Measurements from ENCODE around the gene UBA7.
"Not testable (repeated sequence)": the region's sequence is repeated elsewhere in the genome, so short reads cannot be mapped to it uniquely, and the experiment has no call there.

The UBA7 gene

DNA sequence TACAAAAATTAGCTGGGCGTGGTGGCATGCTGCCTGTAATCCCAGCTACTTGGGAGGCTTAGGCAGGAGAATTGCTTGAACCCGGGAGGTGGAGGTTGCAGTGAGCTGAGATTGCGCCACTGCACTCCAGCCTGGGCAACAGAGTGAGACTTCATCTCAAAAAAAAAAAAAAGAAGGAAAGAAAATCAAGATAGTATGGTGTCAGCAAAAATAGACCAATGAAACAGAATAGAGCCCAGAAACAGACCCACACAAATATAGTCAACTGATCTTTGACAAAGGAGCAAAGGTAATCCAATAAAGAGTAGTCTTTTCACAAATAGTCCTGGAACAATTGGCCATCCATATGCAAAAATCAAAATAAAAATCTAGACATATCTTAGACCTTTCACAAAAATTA lies 9.4 kb upstream of the UBA7 start:
- not testable (repeated sequence) for H3K27ac Mint-ChIP-seq; H3K9me3 Mint-ChIP-seq; H3K4me1 Mint-ChIP-seq (ENCODE audit: low read depth); H3K27me3 Mint-ChIP-seq; DNase-seq; H3K36me3 Mint-ChIP-seq (ENCODE audit: low read depth); H3K4me3 Mint-ChIP-seq

DNA sequence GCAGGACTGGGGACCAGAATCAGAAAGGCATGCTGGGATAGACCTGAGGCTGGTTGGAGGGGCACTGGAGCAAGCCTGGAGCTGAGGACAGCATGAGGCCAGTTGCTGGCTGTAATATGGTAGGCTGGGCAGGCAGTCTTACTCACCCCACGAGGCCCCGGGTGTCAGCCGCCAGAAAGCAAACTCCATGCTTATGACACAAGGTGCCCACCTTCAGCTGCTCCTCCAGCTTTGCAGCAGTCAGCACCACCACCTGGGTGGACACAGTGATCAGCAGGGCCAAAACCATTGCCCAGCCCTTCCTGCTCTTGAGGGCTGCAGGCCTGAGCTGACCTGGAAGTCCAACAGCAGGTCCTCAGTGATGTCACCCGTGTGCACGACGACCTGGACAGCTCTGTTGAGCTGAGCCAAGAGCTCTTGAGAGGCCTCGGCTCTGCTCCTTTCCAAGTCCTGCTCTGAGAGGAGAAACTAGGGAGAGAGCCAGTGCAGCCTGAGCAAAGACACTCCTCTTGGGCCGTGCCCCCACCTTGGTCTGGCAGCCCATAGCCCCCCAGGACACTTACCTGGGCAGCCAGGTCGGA lies 747 bp downstream of the UBA7 start:
- no peaks in the 10 kb centered on the region for H3K27me3 Mint-ChIP-seq
- H3K27ac Mint-ChIP-seq: peak overlapping the region; percentile 97
- peaks cover 28% of the 10 kb centered on the region for H3K36me3 Mint-ChIP-seq (ENCODE audit: low read depth)
- DNase-seq: peak; percentile 40
- H3K4me1 Mint-ChIP-seq (ENCODE audit: low read depth): peaks cover 39% of the 10 kb centered on the region
- peak overlapping the region; percentile 89 for H3K4me3 Mint-ChIP-seq
- no peaks in the 10 kb centered on the region for H3K9me3 Mint-ChIP-seq

DNA sequence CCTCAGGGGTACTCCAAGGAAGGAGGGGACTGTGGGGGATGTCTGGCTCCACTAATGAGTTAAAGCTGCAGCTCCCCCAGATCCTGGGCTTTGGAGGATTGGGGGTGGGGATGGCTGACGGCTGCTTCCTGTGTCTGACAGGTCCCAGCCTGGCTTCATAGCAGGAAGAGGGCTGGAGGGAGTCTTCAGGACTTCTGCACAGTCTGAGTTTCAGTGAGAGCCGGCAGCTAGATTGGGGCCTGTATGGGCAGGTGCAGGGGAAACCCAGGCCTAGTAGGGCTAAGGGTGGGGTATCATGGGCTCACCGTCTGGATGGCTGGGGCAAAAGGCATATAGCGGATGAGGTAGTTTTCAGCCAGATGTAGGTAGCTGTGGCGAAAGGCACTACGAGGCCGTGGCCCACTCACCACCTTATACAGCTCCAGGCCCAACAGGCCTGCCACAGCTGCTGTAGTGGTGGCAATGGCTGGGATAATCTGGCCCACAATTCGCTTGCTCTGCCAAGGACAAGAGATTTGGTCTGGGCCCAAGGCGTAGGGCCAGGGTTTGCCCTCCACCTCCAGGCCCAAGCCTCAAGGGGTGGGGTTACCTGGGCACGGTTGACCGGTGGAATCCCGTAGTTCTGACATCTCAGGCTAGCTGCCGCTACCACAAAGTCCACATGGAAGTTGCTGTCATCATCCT lies 6.2 kb downstream of the UBA7 start:
- H3K27ac Mint-ChIP-seq: peak overlapping the region; percentile 65
- no peaks in the 10 kb centered on the region for H3K27me3 Mint-ChIP-seq
- no peak for DNase-seq
- H3K4me3 Mint-ChIP-seq: no peak overlapping the region
- H3K9me3 Mint-ChIP-seq: no peaks in the 10 kb centered on the region
- H3K36me3 Mint-ChIP-seq (ENCODE audit: low read depth): peaks cover 27% of the 10 kb centered on the region
- H3K4me1 Mint-ChIP-seq (ENCODE audit: low read depth): peaks cover 60% of the 10 kb centered on the region

DNA sequence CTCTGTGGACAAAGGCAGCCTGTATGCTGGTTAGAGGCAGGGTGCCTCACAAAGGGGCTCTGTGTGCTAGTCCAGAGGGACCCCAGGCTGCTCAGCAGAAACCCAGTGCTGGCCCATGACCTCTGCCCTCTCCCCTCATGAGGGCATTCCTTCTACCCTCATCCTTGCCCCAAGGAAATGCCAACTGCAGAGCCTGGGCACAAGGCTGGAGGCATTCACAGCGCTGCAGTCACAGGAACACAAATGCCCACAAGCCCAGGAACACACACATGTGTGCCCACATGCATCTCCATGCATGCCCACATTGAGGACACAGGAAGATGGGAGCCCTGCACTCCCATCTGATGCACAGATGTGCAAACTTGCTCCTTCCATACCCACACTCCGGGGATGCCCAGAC lies 6.9 kb downstream of the UBA7 start:
- H3K27ac Mint-ChIP-seq: peak overlapping the region; percentile 77
- H3K27me3 Mint-ChIP-seq: peaks cover 2% of the 10 kb centered on the region
- no peak for DNase-seq
- peaks cover 23% of the 10 kb centered on the region for H3K36me3 Mint-ChIP-seq (ENCODE audit: low read depth)
- H3K4me3 Mint-ChIP-seq: no peak overlapping the region
- H3K4me1 Mint-ChIP-seq (ENCODE audit: low read depth): peaks cover 58% of the 10 kb centered on the region
- H3K9me3 Mint-ChIP-seq: no peaks in the 10 kb centered on the region

DNA sequence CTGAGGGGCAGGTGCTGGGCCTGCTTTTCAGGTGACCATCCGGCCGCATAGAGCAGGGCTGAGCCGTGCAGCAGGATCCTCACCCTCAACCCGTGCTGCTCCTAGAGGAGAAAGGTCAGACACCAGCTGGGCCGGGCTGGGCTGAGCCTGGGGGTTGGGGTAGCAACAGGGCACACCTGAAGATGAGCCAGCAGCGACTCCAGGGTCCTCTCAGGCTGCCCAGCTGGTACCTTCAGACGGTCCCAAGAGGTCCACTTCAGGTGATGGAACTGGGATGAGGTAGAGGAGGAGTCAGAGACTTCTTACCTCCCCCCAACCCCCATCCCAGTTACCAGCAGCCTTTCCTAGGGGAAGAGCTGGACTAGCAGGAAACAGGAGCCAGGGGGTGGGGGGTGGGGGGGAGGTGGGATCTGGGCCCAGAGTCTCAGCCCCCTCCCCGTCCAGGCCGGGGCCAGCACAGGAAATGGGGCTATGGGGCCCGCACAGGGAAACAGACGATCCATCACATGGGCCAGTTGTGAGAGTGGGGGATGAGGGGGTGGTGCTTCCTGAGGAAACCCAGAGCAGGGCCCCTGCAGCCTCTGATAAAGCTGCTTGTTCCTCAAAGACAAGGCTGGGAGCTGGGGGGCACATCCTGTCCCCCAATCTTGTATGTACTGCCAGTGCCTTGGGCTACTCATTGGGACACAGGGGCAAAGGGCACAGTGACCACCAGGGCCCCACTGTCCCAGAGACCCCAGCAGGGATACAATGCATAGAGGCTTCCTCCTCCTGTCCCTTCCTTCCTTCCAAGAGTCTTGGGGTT lies 7.7 kb downstream of the UBA7 start:
- H3K27ac Mint-ChIP-seq: peak overlapping the region; percentile 77
- H3K9me3 Mint-ChIP-seq: no peaks in the 10 kb centered on the region
- H3K27me3 Mint-ChIP-seq: peaks cover 2% of the 10 kb centered on the region
- DNase-seq: no peak
- H3K36me3 Mint-ChIP-seq (ENCODE audit: low read depth): peaks cover 16% of the 10 kb centered on the region
- H3K4me1 Mint-ChIP-seq (ENCODE audit: low read depth): peaks cover 53% of the 10 kb centered on the region
- H3K4me3 Mint-ChIP-seq: no peak overlapping the region

DNA sequence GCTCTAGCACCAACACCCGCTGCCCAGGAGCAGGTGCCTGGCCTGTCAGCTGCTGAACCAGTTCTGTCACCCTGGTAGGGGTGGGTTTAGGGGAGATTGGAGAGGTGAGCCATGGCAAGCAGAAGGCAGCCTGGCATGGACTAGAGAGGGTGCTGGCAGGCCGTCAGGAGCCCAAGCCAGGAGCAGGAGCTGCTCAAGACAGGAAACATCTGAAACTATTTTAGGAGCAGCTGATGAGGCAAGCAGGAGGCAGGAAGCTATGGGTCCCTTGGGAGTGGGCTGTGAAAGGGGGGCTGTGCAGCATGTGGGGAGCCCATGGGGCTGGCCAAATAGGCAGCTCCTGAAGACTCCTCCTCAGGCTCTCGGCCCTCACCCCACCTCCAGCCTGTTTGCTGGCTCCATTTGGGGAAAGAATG lies 8.4 kb downstream of the UBA7 start:
- no peak for DNase-seq
- Mint-ChIP-seq H3K4me3 (no peak overlapping the region), H3K36me3 (ENCODE audit: low read depth) (peaks cover 11% of the 10 kb centered on the region), H3K9me3 (no peaks in the 10 kb centered on the region), H3K4me1 (ENCODE audit: low read depth) (peaks cover 53% of the 10 kb centered on the region), H3K27me3 (peaks cover 2% of the 10 kb centered on the region), H3K27ac (peak overlapping the region; percentile 26)

DNA sequence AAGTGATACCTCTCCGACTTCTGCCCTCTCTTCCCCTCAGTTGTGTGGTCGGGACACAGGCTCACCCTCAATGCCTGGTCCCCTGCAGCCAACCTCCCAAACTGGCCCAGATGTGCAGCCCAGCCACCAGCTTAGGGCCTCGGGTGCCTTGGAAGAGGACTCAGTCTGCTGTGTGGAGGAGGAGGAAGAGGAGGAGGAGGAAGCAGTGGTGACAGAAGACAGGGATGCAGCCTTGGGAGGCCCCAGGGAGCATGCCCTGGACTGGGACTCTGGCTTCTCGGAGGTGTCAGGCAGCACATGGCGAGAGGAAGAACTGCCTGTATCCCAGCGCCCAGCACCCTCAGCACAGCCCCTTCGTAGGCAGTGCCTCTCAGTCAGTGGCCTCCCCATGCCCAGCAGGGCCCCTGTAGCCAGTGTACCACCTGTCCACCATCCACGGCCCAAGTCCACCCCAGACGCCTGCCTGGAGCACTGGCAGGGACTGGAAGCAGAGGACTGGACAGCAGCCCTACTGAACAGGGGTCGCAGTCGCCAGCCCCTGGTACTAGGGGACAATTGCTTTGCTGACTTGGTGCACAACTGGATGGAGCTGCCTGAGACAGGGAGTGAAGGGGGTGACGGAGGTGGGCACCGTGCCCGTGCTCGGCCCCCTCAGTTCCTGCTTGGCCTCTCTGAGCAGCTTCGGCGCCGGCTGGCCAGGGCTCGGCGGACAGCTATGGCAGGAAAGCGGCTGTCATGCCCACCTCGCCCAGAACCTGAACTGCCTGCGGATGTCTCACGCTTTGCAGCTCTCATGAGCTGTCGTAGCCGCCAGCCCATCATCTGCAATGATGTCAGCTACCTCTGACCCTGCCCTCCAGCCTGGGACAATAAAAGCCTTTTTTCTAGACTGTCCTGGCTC lies 9.4 kb downstream of the UBA7 start:
- H3K9me3 Mint-ChIP-seq: no peaks in the 10 kb centered on the region
- peaks cover 53% of the 10 kb centered on the region for H3K4me1 Mint-ChIP-seq (ENCODE audit: low read depth)
- peaks cover 2% of the 10 kb centered on the region for H3K27me3 Mint-ChIP-seq
- H3K36me3 Mint-ChIP-seq (ENCODE audit: low read depth): peaks cover 4% of the 10 kb centered on the region
- no peak for DNase-seq
- peak overlapping the region; percentile 89 for H3K4me3 Mint-ChIP-seq
- H3K27ac Mint-ChIP-seq: no peak overlapping the region

DNA sequence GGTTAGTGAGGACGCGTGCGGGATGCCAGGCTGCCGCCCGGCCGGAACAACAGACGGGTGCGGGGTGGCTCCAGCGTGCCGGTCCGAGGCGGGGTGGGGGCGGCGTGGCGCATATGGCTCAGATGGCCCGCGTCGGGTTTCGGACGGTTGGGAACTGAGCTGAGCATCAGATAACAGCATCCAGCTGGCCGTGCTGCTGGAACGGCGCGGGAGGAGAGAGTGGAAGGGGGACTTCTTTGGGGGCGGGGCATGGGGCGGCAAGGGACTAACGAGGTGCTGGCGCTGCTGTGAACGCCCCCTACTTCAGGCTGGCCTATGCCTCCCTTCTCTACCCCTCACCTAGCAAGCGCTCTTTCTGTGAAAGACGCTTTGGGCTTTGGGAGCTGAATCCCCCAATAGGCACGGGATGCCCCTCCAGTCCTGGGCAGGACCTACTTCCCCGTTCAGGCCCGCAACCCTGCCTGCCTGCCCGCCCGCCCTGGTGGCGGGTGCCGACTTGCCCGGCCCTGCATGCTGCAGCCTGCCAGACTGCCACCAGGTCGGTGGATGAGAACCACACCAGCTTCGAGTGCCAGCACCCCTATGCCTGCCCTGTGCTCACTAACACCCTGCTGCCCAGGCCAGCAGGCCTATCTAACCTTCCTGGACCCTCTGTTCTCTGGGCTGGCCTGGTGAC lies 10.2 kb downstream of the UBA7 start:
- H3K27ac Mint-ChIP-seq: no peak overlapping the region
- H3K4me3 Mint-ChIP-seq: peak overlapping the region; percentile 89
- H3K36me3 Mint-ChIP-seq (ENCODE audit: low read depth): peaks cover 1% of the 10 kb centered on the region
- no peaks in the 10 kb centered on the region for H3K9me3 Mint-ChIP-seq
- peak; percentile 72 for DNase-seq
- H3K4me1 Mint-ChIP-seq (ENCODE audit: low read depth): peaks cover 53% of the 10 kb centered on the region
- H3K27me3 Mint-ChIP-seq: peaks cover 2% of the 10 kb centered on the region

DNA sequence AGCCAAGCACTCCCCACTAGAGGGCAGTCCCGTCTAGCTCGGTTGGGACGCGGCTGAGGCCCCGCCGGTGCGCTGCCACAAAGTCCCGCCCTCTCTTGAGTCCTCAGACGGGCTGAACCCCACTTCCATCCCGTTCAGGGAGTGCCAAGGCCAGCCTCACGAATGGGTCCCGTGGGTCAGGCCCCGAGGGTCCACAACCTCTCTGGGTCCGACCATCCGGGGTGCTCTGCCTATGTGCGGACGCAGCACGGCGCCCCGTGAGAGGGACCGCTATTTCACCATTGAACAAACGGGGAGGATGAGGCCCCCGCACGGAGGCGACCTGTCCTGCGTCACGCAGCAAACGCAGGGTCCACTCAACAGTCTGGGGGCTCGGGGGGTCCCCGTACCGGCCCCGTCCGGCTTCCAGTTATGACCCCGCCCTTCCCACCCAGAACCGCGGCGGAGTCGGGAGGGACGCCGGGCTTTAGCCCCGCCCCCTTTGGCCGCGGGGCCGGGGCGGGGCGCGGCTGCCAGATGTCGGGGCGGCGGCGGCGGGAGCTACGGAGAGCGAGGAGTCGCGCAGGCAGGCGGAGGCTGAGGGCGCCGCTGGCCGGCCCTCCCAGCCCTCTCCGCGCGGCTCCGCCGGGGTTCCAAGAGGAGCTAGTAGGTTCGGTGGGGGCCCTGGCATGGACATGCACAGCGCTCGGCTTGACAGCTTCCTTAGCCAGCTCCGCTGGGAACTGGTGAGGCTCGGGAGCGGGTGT lies 10.9 kb downstream of the UBA7 start, which contains the start of gene INKA1:
TSS of gene INKA1 (plus strand) at position 543 of the 746 bp plus-strand sequence. CDS start at position 675, 132 bp downstream.
- Mint-ChIP-seq H3K9me3 (no peaks in the 10 kb centered on the region), H3K4me3 (peak within 1 kb of the TSS; percentile 89), H3K27me3 (peaks cover 2% of the 10 kb centered on the region), H3K4me1 (ENCODE audit: low read depth) (peaks cover 46% of the 10 kb centered on the region), H3K27ac (peak within 1 kb of the TSS; percentile 94), H3K36me3 (ENCODE audit: low read depth) (peaks cover 1% of the 10 kb centered on the region)
- DNase-seq: peak; percentile 91

DNA sequence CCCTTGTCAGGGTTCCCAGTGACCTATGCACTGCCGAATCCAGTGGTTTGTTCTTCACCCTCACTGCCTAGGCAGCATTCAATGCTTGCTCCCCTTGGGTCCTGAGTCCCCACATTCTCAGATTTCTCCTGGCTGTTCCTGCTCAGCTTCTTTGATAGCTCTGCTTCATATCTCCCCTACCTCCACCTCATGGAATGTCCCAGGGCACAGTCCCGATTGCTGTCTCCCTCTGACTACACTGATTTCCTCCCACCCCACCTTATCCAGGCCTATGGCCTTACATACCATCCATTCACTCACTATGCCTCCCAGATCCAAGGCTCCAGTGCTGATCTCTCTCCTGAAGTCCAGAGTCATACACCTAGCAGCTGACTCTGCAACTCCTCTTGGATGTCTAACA lies 12.6 kb downstream of the UBA7 start:
- H3K36me3 Mint-ChIP-seq (ENCODE audit: low read depth): peaks cover 1% of the 10 kb centered on the region
- no peak overlapping the region for H3K4me3 Mint-ChIP-seq
- H3K27me3 Mint-ChIP-seq: peaks cover 2% of the 10 kb centered on the region
- no peak overlapping the region for H3K27ac Mint-ChIP-seq
- DNase-seq: no peak
- H3K9me3 Mint-ChIP-seq: no peaks in the 10 kb centered on the region
- peaks cover 28% of the 10 kb centered on the region for H3K4me1 Mint-ChIP-seq (ENCODE audit: low read depth)

DNA sequence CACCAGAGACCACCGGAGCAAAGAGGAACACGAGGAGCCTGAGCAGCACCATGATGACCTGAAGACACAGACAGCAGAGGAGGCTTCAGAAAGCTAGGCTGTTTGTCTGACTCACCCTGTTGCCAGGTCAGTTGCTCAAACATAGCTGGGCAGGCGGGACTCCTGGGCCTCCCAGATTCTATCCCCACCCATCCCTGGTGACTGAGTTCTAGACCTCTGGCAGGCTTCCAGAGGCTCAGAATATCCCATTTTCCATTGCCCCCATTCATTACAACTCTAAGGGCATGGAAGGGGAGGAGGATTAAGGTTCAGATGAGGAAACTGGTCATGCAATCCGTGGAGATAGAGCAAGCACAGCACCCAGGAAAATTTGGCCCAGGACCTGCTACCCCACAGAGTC lies 14.0 kb downstream of the UBA7 start, which contains the start of gene CDHR4:
TSS of gene CDHR4 (minus strand) at position 113 of the 400 bp plus-strand sequence. CDS start at position 52, 61 bp downstream.
- H3K9me3 Mint-ChIP-seq: no peaks in the 10 kb centered on the region
- H3K27me3 Mint-ChIP-seq: peaks cover 2% of the 10 kb centered on the region
- peaks cover 15% of the 10 kb centered on the region for H3K4me1 Mint-ChIP-seq (ENCODE audit: low read depth)
- no peak for DNase-seq
- no peak within 1 kb of the TSS for H3K4me3 Mint-ChIP-seq
- H3K36me3 Mint-ChIP-seq (ENCODE audit: low read depth): peaks cover 1% of the 10 kb centered on the region
- no peak within 1 kb of the TSS for H3K27ac Mint-ChIP-seq

DNA sequence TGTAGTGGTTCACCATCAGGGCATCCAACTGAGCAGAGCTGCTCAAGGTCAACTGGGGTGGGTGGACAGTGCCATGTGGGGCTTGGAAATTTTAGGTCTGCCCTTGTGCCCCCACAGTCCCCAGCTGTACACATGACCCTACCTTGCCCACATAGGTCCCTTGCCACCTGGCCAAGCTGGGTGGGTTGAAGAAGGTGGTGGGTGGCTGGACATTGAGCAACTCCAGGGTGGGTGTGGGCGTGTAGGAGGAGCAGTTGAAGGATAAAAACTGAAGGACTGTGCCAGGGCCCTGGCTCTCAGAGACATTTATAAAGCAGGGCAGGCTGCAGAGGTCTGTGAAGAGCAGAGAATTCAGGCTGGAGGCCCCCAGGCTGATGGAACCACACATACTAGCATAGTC lies 14.6 kb downstream of the UBA7 start:
- H3K27me3 Mint-ChIP-seq: peaks cover 2% of the 10 kb centered on the region
- peaks cover 11% of the 10 kb centered on the region for H3K4me1 Mint-ChIP-seq (ENCODE audit: low read depth)
- no peak for DNase-seq
- H3K36me3 Mint-ChIP-seq (ENCODE audit: low read depth): peaks cover 1% of the 10 kb centered on the region
- H3K4me3 Mint-ChIP-seq: no peak overlapping the region
- no peaks in the 10 kb centered on the region for H3K9me3 Mint-ChIP-seq
- no peak overlapping the region for H3K27ac Mint-ChIP-seq

Data from activated T-cell treated with anti-CD3 and anti-CD28 coated beads, Interleukin-2, amount 50 U/mL, for 24 hours (primary cell).